Fibroblast of the conjunctiva (primary cell): ENCODE results near the gene TDP1.
"Not testable (repeated sequence)": the region's sequence is repeated elsewhere in the genome, so short reads cannot be mapped to it uniquely, and the experiment has no call there.

Experiments
- DNase-seq: peaks from one replicate; pipeline ENCODE4 v3.0.0-alpha.2; 2010; ENCODE audit warnings: low read depth

Gene TDP1

GRCh38 chr14:90049390-90049789 is 93.7 kb downstream of the TDP1 start:
- DNase-seq = no peak

- no peak for DNase-seq
Observed at GRCh38 chr14:90050271-90050670, 94.5 kb downstream of the TDP1 start.

GRCh38 chr14:90053044-90053443 is 97.3 kb downstream of the TDP1 start:
- DNase-seq = no peak

GRCh38 chr14:90054803-90055202 is 99.1 kb downstream of the TDP1 start:
- DNase-seq = no peak

- no peak for DNase-seq
Observed at GRCh38 chr14:90056826-90057225, 101.1 kb downstream of the TDP1 start.

GRCh38 chr14:90058876-90059458 is 103.2 kb downstream of the TDP1 start:
- no peak for DNase-seq

- DNase-seq = no peak
Observed at GRCh38 chr14:90060312-90060964, 104.7 kb downstream of the TDP1 start.

- DNase-seq = no peak
Observed at GRCh38 chr14:90060965-90061684, 105.4 kb downstream of the TDP1 start.

- DNase-seq = no peak
Observed at GRCh38 chr14:90061685-90062126, 106.0 kb downstream of the TDP1 start, which contains the start of gene KCNK13. KCNK13 (plus strand) TSS chr14:90061994; CDS start chr14:90062206, 212 bp downstream.

GRCh38 chr14:90062127-90062794 is 106.5 kb downstream of the TDP1 start:
- no peak for DNase-seq

- DNase-seq = no peak
Observed at GRCh38 chr14:90062822-90063539, 107.3 kb downstream of the TDP1 start.

- no peak for DNase-seq
Observed at GRCh38 chr14:90072350-90072749, 116.6 kb downstream of the TDP1 start.

- DNase-seq = no peak
Observed at GRCh38 chr14:90079576-90079975, 123.8 kb downstream of the TDP1 start.

GRCh38 chr14:90087433-90087832 is 131.7 kb downstream of the TDP1 start:
- DNase-seq = peak; percentile 20

GRCh38 chr14:90088176-90088575 is 132.4 kb downstream of the TDP1 start:
- DNase-seq = no peak

- DNase-seq = not testable (repeated sequence)
Observed at GRCh38 chr14:90089486-90089885, 133.8 kb downstream of the TDP1 start.

- DNase-seq = peak; percentile 50
Observed at GRCh38 chr14:90091393-90091792, 135.7 kb downstream of the TDP1 start.

GRCh38 chr14:90093942-90094595 is 138.3 kb downstream of the TDP1 start:
- DNase-seq = no peak
